ENCODE data around the gene LILRB2.

GRCh38 chr19:54312011-54312410, 31.1 kb upstream of the LILRB2 start:
- TF ChIP-seq, protein P1, sequence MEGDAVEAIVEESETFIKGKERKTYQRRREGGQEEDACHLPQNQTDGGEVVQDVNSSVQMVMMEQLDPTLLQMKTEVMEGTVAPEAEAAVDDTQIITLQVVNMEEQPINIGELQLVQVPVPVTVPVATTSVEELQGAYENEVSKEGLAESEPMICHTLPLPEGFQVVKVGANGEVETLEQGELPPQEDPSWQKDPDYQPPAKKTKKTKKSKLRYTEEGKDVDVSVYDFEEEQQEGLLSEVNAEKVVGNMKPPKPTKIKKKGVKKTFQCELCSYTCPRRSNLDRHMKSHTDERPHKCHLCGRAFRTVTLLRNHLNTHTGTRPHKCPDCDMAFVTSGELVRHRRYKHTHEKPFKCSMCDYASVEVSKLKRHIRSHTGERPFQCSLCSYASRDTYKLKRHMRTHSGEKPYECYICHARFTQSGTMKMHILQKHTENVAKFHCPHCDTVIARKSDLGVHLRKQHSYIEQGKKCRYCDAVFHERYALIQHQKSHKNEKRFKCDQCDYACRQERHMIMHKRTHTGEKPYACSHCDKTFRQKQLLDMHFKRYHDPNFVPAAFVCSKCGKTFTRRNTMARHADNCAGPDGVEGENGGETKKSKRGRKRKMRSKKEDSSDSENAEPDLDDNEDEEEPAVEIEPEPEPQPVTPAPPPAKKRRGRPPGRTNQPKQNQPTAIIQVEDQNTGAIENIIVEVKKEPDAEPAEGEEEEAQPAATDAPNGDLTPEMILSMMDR (IDR thresholded peaks at IDR 0.05) = no peak
- TF ChIP-seq POLR2A (IDR thresholded peaks at IDR 0.05) = no peak
